Sciatic nerve (tissue), 2 donors: ENCODE data around the gene ESRRB. TPM values are rescaled to one million over a fixed set of nuclear protein-coding genes. Genes with fewer than 3 reads are reported as not detected.

ENCODE experiments used
- ATAC-seq: fragments of 200-7000 bp; cut with Tn5 transposase; one replicate; pipeline ENCODE4 v1.9.1; 2020; ENCODE audit warnings: mild to moderate bottlenecking, moderate library complexity
- DNase-seq: peaks from one replicate; pipeline ENCODE4 v3.0.0-alpha.2; 2020; ENCODE audit warnings: low spot score
- intact Hi-C: fragments of 100-400 bp; cut with DNase I; formaldehyde crosslinking; loops from one replicate; pipeline ENCODE4 v1.14.2; 2022
- total RNA-seq: library from RNA; stranded (reverse); fragmentation: NEBNext Ultra II Directional; extraction: Animal tissue kit (Norgen Biotek cat#: 25700); gene quantifications from one replicate; pipeline ENCODE4 v1.2.1, GENCODE V29; 2021
- donor health status: DM: no; HTN: no; CAD: no.
- donor health status: DM: no; HTN: no; CAD: no.

ESRRB gene
- total RNA-seq, 1 donor from 2014 or later: 0.18 TPM

DNA sequence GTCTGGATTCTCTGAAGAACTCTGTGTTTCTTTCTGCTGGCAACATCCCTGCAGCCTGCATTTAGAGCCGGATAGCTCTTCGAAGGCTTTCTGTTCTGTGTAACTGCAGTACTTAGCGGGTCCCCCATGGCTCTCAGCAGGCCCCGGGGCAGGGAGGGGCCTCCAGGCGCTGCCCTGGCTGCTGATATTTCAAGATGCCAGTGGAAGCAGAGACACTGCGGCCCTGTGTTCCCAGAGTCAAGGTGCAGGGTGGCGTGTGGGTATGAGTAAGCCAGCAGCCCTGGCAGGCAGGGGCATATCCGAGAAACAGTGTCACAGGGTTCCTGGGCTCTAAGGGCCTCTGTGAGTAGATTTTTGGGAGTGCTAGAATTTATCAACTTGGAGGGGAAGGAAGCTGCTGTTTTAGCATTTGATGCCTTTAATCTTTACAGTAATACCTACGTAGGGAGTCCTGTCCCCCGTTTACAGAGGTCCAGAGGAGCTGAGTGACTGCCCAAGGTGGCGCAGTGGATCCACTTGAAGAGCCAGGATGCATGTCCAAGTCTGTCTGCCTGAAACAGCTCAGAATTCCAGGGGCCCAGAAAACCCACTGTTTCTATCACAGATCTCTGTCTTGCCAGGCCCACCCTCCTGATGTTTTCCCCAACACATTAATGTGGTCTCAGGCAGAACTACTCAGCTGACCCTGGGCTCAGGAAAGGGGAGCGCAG lies 16.2 kb downstream of the ESRRB start:
- no peak for ATAC-seq
- intact Hi-C loops: no loop called here

DNA sequence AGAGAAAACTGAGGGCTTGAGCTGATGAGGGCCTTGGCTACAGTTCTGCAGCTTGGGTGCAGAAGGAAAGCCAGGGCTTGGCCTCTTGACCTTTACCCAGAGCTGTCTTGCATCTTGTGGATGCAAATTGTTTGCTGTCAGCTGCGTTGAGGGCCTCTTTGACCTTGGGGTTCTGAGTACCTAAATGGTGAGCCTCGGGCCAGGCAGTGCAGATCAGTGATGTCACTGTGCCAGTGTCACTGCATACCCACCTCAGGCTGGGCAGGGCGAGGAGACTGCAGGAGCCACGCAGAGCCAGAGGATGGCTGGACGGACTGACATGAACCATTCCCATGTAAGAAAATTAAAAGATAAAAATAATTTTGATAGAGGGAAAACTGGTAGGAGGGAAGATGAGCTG lies 18.6 kb downstream of the ESRRB start:
- ATAC-seq: no peak
- intact Hi-C loops: no loop called here
- DNase-seq: no peak

More for the DNA sequence above, 16.2 kb downstream of the ESRRB start:
- DNase-seq: no peak

DNA sequence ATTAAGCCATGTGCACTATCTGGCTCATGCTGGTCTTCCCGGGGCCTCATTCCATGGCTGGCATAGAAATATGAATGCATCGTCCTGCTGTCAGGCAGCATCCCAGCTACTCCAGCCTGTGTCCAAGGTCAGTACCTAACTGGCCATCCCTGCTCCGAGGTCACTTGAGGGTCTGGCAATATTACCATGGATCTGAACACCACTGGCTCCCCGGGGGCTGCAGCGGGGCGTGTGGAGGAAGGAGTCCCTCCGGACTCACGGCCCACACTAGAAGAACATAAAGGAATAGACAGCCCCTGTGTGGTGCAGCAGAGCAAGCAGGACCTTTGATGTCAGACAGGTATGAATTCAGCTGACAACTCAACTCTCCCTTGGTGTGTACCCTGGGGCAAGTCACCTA lies 19.2 kb downstream of the ESRRB start:
- DNase-seq: no peak
- ATAC-seq: no peak
- intact Hi-C loops: no loop called here

DNA sequence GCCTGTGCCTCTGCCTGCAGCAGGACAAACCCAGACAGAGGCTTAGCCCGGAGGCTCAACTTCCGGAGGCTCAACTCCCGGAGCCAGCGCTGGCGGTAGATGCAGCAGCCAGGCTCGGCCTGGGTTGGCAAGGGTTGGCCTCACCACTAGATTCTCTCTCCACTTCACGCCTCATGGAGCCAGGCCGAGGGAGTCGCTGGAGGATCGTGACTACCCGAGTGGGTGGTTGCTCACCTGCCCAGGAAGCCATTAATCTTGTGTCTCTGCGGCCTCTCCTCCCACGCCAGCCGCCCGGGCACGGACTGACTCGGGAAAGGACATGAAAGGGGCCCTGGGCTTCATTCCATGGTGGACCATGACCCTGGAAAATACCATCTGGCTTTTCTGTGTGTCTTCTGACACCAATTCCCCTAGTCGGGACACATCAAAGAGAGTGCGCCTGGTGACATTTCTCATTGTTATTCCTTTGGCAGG lies 20.8 kb downstream of the ESRRB start:
- no peak for DNase-seq
- ATAC-seq: no peak
- intact Hi-C loops: loop anchor here (2.0 kb wide), 1 partner anchor 40 kb away; no protein-coding TSS in a partner anchor

DNA sequence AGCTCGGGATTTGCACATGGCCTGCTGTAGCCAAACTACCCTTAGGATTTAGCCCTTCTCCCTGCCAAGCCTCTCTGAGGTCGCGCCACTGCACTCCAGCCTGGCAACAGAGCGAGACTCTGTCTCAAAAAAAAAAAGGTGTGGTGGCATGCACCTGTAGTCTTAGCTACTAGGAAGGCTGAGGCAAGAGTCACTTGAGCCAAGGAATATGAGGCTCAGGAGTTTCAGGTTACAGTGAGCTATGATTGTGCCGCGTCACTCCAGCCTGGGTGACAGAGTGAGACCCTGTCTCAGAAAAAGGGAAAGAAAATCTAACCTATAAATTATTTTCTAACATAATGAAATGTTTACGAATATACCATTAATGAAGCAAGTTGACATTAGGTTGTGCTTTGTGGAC lies 29.7 kb downstream of the ESRRB start:
- intact Hi-C loops: no loop called here
- DNase-seq (no peak), ATAC-seq (no peak)

DNA sequence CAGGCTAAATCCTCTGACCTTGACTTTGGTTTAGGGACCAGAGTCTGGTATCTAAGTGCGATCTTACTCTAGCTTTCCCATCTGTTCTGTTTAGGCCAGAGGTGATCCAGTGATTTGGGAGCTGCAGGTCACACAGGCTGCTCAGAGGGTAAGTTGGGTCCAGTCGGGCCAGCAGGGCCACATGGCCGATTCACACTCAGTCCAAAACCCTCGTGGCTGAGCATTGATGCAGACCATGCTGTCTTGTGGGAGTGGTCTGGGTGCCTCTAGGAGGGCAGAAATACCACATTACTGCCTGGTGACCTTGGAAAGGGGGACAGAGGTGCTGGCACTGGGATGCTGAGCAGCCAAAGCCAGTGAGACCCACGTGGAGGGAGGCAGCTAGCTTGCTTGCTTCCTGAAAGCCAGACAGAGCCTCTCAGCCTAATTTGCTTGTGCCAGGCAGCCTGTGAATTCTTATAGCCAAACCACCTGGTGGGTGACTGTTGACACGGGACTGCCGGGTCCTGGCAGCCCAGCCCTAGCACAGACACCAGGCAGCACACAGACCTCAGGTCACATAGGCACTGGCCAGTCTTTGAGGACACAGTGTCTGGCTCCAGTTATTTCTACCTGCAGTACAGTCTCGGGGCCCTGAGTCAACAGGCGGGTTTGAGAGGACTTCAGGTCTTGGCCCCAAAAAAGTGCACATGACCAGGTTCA lies 31.7 kb downstream of the ESRRB start:
- DNase-seq (no peak), ATAC-seq (no peak)
- intact Hi-C loops: no loop called here

DNA sequence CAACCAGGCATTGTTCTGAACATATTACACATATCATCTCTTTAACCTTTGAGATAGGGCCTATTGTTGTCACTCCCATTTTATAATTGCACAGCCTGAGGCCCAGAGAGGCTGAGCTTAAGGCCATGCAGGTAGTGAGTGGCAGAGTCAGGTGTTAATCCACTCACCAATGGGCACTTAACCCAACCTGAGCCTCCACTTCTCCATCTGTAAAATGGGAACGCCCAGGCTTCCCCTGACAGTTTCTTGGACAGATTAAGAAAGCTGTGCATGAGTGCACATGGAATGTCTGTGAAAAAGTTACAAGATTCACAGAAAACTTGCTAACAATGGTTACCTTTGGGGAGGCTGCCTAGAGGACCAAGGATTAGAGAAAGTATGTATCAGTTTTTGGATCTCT lies 32.9 kb downstream of the ESRRB start:
- ATAC-seq: no peak
- no peak for DNase-seq
- intact Hi-C loops: no loop called here

DNA sequence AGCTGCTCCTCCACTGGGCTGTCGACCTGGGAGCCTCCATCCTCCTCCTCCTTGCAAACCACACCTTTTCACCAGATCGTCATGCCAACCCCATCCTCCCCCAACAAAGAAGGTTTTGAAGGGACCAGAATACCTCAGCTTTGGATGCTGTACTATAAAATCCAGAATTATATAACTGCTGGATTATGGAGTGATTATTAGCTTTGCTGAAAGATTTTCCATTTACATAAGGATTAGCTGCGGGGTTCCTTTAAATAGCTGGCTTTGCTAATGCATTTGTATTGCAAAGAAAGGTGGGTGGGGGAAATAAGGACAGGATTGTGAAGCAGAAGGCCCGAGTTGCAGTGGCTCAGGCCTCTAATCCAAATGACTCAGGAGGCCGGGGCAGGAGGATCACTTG lies 36.6 kb downstream of the ESRRB start:
- DNase-seq (no peak), ATAC-seq (no peak)
- intact Hi-C loops: no loop called here

DNA sequence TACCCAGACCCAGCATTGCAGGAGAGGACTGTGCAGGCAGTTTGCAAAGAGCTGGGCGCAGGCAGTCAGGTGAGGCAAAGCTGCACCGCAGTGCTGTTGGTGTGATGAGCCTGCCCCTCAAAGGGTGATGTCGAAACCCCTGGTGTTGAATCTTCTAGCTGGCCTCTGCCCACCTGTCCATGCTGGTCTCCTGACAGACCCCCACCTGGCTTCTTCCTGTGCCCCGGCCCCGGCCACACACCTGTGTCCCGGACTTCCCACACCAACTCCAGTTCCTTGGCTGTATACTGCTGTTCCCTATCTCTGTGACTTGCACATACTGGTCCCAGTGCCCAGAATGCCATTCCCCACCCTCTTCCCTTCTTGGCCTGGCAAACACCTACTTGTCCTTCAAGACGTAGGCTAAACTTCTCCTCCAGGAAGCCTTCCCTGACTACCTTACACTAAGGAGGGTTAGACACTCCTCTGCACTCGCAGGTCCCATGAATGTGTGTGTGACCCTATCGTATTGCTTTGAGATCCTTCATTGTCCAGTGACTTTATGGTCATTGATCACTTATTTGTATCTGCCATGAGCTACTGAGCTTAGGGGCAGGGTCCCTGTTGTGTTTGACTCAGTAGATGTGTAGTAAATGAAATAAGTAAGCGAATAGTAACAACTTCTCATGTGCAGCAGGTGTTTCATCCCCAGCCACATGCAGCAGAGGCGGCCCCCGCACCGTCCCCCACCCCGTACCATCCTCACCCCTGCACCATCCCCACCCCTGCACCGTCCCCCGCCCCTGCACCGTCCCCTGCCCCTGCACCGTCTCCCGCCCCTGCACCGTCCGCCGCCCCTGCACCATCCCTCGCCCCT lies 37.4 kb downstream of the ESRRB start:
- intact Hi-C loops: no loop called here
- DNase-seq (no peak), ATAC-seq (no peak)

DNA sequence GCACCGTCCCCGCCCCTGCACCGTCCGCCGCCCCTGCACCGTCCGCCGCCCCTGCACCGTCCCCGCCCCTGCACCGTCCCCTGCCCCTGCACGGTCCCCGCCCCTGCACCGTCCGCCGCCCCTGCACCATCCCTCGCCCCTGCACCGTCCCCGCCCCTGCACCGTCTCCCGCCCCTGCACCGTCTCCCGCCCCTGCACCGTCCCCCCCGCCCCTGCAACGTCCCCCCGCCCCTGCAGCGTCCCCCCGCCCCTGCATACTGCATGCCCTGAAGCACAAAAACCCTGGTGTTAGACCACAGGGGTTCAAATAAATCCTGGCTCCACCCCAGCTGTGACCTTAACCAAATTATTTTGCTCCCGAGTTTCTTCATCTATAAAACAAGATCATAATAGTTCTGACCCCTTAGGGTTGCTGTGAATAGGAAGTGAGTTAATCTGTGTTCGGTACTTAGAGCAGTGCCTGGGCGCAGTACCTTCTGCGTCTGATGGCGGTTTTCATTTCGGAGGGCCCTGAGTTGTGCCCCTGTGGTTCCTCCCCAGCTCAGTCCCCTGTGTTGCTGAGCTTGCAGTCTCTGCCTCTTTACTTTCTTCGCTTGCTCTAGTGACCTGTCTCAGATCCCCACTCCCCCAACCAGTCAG lies 38.1 kb downstream of the ESRRB start:
- intact Hi-C loops: no loop called here
- ATAC-seq (no peak), DNase-seq (no peak)

DNA sequence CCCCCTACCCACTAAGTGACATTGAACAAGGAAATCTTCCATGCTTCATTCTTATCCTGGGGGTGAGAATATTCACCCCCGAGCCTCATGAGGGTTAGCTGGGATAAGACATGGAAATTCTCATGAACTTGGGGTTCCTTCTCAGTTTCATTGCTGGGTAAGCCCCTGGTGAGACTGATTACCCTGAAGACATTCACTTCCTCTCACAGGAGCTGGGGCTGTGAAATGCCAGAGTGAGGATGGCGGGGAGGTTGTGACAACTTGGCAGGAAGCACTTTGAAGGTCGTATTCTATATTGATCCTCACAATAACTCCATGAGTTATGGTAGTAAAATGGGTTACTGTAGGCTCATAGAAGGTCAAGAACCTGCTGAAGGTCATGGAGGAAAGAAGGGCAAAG lies 43.5 kb downstream of the ESRRB start:
- intact Hi-C loops: no loop called here
- DNase-seq: no peak
- ATAC-seq: no peak

DNA sequence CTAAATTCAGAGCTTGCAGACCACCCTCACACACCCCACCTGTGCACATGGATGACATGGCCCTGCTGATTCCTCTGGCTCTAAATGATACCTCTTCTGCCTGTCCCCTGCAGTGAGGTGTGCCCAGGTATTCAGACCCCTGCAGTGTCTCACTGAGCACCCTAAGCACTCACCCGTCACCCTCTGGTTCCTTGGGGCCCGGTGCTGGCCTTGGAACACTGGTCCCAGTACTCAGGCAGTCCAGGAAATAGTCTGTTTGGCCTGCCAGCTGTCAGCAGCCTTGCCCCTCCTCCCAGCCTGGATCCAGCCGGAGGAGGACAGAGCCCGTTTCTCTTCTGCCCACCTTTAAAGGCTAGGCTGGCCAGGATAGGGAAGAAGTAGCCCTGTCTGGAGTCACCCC lies 44.9 kb downstream of the ESRRB start:
- ATAC-seq (no peak), DNase-seq (no peak)
- intact Hi-C loops: no loop called here

DNA sequence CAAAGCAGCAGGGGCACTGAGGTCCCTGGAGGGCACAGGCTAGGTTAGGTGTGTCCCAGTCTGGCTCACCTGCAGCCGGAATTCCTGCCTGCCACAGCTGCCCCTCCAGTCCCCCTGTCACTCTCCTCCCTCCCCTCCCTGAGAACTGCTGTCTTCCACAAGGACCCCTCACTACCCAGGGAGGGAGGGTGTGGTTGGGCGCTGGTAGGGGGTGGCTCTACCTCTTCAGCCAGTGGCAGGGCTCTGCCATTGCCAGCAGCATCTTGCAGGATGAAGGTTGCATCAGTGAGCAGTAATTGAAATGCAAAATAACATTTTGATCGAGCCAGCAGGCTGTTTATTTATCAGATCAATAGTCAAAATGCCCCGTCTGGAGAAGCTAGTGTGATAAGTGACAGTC lies 45.7 kb downstream of the ESRRB start:
- ATAC-seq (no peak), DNase-seq (no peak)
- intact Hi-C loops: no loop called here

DNA sequence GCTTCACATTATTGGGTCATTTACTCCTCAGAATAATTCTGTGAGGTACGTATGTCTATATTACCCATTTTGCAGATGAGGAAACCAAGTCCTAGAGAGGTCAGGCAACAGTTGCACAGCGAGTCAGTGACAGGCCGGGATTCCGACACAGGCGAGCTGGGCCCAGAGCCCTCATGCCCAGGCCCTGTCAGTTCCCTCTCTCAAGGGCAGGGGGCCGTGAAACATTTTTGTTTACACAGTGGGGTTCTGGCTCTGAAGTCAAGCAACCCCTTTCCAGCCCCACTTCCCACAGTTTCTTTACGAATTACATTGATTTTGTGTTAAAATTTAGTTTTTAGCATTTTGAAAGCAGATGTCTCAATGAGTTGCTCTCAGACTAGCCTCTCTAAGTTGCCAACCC lies 46.7 kb downstream of the ESRRB start:
- intact Hi-C loops: no loop called here
- DNase-seq (no peak), ATAC-seq (no peak)

DNA sequence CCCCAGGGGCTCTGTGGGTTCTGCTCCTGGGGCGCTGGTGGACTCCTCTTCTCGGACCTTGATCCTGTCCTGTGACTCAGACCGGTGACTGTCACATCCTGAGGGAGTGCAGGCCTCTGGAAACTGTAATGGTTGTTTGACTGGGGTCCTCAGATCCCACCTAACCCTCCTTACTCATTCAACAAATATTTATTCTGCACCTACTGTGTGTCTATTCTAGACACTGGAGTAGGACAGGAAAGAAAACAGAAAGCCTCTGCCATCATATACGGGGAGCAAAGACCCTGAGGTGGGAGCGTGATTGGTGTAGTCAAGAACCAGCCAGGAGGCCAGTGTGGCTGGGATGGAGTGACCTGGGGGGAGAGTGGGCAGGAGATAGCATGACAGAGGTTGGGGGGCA lies 47.6 kb downstream of the ESRRB start:
- DNase-seq: no peak
- ATAC-seq: no peak
- intact Hi-C loops: no loop called here

DNA sequence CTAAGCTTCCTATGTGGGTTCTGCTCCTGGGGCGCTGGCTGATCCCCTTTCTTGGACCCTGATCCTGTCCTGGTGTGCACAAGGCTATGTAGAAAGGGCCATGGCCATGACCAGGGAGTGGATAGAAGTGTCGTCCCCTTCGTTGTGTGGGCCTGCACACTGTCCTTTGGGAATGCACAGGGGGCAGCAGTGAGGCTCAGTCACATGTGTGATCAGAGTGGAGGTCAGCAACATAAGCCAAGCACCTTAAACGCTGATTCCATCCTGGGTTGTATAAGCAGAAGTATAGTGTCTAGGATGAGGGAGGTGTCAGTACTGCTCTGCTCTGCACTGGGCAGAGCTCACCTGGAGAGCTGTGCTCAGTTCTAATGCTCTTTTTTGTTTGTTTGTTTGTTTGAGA lies 48.4 kb downstream of the ESRRB start:
- intact Hi-C loops: no loop called here
- no peak for DNase-seq
- ATAC-seq: no peak

DNA sequence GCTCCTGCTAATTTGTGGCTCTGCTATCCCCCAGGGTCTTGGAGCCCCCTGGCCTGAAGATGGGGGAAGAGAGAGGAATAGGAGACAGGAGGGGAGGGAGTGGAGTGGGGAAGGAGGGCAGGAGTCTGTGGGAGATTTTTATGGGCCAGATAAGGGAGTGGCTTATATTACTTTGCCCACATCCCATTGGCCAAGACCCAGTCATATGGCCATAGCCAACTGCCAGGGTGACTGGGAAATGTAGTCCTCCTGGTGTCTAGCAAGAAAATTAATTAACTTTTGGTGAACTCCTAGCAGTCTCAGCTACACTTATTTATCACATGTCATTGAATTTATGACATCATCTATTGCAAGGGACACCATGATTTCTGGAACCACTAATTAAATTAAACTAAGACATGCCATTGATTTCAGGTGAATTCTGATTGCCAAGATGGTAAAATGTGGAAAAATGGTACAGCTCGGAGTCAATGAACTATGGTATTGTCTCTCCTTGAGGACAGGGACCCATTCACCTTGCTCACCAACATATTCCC lies 50.3 kb downstream of the ESRRB start:
- ATAC-seq: no peak
- DNase-seq: no peak
- intact Hi-C loops: no loop called here

DNA sequence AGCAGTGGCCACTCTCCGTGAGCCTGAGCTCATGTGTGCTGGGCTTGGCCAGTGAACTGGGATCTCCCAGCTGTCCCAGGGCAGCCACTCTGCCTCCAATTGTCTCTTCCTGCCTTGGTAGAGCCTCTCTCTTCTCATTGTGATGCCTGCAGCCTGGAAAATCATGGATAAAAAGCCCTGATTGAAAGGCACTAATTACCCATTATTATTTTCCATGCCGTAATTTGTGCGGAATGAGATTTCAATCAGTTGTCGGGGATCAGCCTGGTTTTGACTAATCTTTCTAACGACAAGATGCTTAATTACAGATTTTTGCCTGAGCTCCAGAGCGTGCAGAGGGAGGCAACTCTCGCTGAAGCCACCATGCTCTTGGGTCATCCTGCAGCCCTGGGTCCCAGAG lies 52.7 kb downstream of the ESRRB start:
- ATAC-seq: no peak
- intact Hi-C loops: no loop called here
- no peak for DNase-seq

DNA sequence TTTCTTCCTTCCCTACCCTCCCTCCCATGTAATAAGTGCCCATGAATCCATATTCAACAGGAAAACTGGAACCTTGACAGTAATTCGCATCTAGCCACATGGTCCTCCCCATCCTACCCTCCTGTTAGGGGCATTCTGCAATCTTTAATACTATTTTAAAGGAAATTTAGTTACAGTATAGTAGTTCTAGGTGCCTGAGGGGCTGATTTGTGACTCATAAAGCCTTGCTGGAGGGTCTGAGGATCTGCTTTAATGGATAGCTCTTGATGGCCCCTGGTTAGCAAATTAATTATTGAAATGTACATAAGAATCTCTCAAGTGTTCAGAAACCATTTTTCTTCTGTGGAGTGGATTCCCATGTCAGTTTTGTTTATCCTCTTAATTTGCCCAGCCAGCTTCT lies 54.1 kb downstream of the ESRRB start:
- intact Hi-C loops: no loop called here
- DNase-seq (no peak), ATAC-seq (no peak)
